ENCODE measurements around the gene PRSS48.

GRCh38 chr4:151257704-151258103 is 19.3 kb upstream of the PRSS48 start:
- TF ChIP-seq, protein P1, sequence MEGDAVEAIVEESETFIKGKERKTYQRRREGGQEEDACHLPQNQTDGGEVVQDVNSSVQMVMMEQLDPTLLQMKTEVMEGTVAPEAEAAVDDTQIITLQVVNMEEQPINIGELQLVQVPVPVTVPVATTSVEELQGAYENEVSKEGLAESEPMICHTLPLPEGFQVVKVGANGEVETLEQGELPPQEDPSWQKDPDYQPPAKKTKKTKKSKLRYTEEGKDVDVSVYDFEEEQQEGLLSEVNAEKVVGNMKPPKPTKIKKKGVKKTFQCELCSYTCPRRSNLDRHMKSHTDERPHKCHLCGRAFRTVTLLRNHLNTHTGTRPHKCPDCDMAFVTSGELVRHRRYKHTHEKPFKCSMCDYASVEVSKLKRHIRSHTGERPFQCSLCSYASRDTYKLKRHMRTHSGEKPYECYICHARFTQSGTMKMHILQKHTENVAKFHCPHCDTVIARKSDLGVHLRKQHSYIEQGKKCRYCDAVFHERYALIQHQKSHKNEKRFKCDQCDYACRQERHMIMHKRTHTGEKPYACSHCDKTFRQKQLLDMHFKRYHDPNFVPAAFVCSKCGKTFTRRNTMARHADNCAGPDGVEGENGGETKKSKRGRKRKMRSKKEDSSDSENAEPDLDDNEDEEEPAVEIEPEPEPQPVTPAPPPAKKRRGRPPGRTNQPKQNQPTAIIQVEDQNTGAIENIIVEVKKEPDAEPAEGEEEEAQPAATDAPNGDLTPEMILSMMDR (IDR thresholded peaks at IDR 0.05; ENCODE audit: low read depth, low read length), result no peak
- TF ChIP-seq EZH2phosphoT487 (IDR thresholded peaks at IDR 0.05; ENCODE audit: low read depth), result no peak

All from OCI-LY3 (cell line).